Testis (tissue), 2 donors: ENCODE results near the gene RIMS1.

Experiments used
- POLR2A ChIP-seq: fragments of 450-650 bp; IDR thresholded peaks from one replicate; pipeline ENCODE4 v1.6.1; 2017; ENCODE audit warnings: antibody characterized with exemption, mild to moderate bottlenecking, moderate library complexity
- TF ChIP-seq, protein P1 (sequence below), 3 experiments: fragments of 450-650 bp in 2 of 3; fragments of 200-600 bp in 1 of 3; sonication (generic) in 1 of 3; IDR thresholded peaks; one replicate each; pipeline ENCODE4 v1.5.1; 2016 to 2019; ENCODE audit warnings: antibody characterized with exemption in 3 of 3, mild to moderate bottlenecking in 2 of 3, moderate library complexity in 1 of 3

DNA sequence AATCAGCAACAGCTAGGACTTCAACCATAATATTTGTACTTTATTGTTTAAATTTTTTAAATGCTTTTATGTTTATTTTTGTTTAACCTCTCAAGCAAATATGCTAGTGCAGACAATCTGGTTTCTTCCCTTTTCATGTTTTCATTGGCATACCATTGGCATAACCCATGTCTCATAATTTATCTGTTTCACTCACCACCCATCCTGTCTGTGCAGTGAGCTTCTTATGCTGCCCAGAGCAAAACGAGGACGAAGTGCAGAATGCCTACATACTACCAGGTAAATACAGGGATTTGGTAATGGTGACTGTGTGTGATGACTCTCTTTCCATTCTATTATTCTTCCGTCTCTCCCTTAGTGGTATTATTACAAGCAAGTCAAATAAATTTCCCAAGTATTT is 374.1 kb downstream of the RIMS1 start:
- TF ChIP-seq POLR2A, result no peak
- TF ChIP-seq, protein P1, sequence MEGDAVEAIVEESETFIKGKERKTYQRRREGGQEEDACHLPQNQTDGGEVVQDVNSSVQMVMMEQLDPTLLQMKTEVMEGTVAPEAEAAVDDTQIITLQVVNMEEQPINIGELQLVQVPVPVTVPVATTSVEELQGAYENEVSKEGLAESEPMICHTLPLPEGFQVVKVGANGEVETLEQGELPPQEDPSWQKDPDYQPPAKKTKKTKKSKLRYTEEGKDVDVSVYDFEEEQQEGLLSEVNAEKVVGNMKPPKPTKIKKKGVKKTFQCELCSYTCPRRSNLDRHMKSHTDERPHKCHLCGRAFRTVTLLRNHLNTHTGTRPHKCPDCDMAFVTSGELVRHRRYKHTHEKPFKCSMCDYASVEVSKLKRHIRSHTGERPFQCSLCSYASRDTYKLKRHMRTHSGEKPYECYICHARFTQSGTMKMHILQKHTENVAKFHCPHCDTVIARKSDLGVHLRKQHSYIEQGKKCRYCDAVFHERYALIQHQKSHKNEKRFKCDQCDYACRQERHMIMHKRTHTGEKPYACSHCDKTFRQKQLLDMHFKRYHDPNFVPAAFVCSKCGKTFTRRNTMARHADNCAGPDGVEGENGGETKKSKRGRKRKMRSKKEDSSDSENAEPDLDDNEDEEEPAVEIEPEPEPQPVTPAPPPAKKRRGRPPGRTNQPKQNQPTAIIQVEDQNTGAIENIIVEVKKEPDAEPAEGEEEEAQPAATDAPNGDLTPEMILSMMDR (IDR thresholded peaks at IDR 0.05), result no peak
